GM12892 (cell line): ENCODE data around the gene SERPINB12.

ENCODE experiments used
- POLR2A ChIP-seq: IDR thresholded peaks from 2 replicates; pipeline ENCODE4 v1.6.1; 2011; ENCODE audit warnings: low read depth, low read length, control low read depth
- TAF1 ChIP-seq: IDR thresholded peaks from 2 replicates; pipeline ENCODE4 v1.6.1; 2011; ENCODE audit warnings: low read depth, mild to moderate bottlenecking, control low read depth, low read length, borderline replicate concordance

- TF ChIP-seq POLR2A, result no peak
- no peak for TF ChIP-seq TAF1
These were observed 61.2 kb downstream of the SERPINB12 start for GRCh38 chr18:63603355-63603754.
